Measurements from ENCODE around the gene SYNGR3.
A peak's percentile ranks its signal among the peaks of the same experiment; 100 is the strongest.

SYNGR3 gene

GRCh38 chr16:2042986-2043666 lies 53.4 kb downstream of the SYNGR3 start:
- peak in 1 of 2 donors; percentile 70 for DNase-seq

Measured in inflammatory macrophage treated with lipopolysaccharide for 1 hour (primary cell).